GM12874 (cell line): Measurements from ENCODE around the gene TMEM220.

Source experiments
- TF ChIP-seq, protein P1 (sequence below): IDR thresholded peaks from 2 replicates; pipeline ENCODE4 v1.5.1; 2011; ENCODE audit warnings: low read depth, mild to moderate bottlenecking, control low read depth, low read length, moderate library complexity; ENCODE audit not compliant: insufficient read depth

The TMEM220 gene

DNA sequence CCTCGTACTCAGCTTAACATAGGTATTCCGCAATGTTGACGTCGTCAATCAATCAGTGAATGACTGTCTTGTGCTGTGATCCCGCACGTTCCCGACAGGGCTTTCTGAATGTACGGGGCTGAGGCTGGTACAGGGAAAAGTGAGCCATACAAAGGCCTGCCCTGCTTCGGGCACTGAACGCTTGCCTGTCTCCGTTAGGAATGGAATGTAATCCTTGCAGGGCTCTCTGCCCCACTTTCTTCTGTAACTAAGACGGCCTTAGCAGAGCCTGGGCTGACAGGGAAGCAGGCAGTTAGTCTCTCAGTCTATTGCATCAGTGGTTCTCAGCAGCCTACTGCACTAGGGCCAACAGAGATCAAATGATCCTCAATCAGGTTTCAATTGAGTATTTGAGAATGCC, 56.5 kb downstream of the TMEM220 start:
- TF ChIP-seq, protein P1, sequence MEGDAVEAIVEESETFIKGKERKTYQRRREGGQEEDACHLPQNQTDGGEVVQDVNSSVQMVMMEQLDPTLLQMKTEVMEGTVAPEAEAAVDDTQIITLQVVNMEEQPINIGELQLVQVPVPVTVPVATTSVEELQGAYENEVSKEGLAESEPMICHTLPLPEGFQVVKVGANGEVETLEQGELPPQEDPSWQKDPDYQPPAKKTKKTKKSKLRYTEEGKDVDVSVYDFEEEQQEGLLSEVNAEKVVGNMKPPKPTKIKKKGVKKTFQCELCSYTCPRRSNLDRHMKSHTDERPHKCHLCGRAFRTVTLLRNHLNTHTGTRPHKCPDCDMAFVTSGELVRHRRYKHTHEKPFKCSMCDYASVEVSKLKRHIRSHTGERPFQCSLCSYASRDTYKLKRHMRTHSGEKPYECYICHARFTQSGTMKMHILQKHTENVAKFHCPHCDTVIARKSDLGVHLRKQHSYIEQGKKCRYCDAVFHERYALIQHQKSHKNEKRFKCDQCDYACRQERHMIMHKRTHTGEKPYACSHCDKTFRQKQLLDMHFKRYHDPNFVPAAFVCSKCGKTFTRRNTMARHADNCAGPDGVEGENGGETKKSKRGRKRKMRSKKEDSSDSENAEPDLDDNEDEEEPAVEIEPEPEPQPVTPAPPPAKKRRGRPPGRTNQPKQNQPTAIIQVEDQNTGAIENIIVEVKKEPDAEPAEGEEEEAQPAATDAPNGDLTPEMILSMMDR, result no peak

DNA sequence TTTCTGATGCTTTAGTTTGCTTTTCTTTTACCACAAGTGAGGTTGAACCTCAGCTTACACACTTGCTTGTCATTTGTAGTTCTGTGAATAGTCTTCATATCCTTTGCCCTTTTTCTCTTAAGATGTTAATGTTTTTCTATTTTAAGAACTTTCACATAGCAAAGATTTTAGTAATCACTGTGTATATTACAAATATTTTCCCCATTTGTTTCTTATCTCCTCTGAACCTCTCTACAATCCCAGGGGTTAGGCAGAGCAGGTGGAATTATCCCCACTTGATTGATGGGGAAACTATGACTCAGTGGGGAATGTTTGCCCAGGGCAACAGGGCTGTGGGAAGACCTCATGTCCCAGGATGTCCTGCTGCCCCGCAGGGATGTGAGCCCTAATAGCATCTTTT, 61.0 kb downstream of the TMEM220 start:
- TF ChIP-seq, protein P1, result no peak

DNA sequence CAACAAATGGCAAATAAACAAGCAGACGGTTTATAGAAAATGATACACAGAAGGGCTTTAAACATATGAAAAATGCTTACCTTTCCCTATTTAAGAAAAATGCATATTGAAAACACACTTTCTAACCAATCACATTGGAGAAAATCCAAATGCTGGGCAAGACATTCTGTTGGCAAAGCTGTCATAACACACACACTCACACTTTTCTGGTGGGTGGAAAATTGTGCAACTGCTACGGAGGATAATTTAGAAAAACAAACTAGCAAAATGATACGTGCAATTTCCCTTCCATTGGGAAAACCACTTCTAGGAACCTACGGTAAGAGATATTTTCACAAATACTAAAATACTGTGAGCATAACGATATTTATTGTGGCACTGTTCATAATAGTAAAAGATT, 62.9 kb downstream of the TMEM220 start:
- TF ChIP-seq, protein P1, result no peak

DNA sequence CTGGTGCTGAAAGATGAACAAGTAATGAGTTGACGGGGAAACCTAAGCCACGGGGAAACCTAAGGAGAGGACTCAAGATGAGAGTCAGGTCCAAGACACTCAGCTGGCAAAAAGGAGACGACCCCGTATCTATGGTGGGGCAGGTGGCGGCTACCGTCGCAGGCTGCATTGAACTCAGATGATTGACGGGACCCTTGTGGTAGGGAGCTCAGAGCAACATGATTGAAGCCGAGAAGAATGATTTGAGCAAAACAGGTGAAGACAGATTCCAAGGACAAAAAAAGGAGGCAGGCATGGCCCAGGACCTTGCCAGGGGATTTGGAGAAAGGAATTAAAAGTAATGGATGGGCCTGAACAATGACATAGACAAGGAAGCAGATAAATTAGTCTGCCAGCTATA, 65.3 kb downstream of the TMEM220 start:
- TF ChIP-seq, protein P1, result no peak
